Measurements from ENCODE around the gene TLR7.

GRCh38 chrX:12906046-12906761 lies 39.3 kb downstream of the TLR7 start, which contains the start of gene TLR8:
- TF ChIP-seq CTCF (IDR thresholded peaks at IDR 0.05) (no peak), POLR2A (IDR thresholded peaks at IDR 0.05) (no peak)

Data from uterus (tissue), 2 donors.